ENCODE measurements around the gene LRRC2. TPM values are rescaled to one million over a fixed set of nuclear protein-coding genes. Genes with fewer than 3 reads are reported as not detected.
"Not testable (repeated sequence)": the region's sequence is repeated elsewhere in the genome, so short reads cannot be mapped to it uniquely, and the experiment has no call there.

LRRC2 gene
- total RNA-seq, 8 experiments from 2014 or later, result 0.05 to 3.7 (median 0.60) TPM

- 20 to 93% (median 58%) methylated on average over 2 to 7 of the region's 18 CpGs for WGBS, 10 experiments
These were observed 11.6 kb upstream of the LRRC2 start for GRCh38 chr3:46577580-46578249.

GRCh38 chr3:46576879-46577278 is 10.8 kb upstream of the LRRC2 start:
- Histone ChIP-seq H3K4me3 (no peak overlapping the region), H3K27ac (no peak overlapping the region), H3K4me1 (replicated peaks in 1 of 2) (peaks cover 0 to 5% of the 10 kb centered on the region in 2 donors)
- ATAC-seq (replicated peaks in 6 of 8), result no peak
- in situ Hi-C loops (cut with MboI; ENCODE audit: low pct_unique_long_range_greater_than_20kb in 2 of 9, low sequenced_read_pairs in 9 of 9, unreplicated experiment in 9 of 9), result no loop called here
- WGBS, 10 experiments, result 0 to 60% (median 36%) methylated on average over 2 to 14 of the region's 21 CpGs; no CpG with 5 or more reads in 5 of the 10 experiments

More at GRCh38 chr3:46577580-46578249, 11.6 kb upstream of the LRRC2 start:
- H3K27ac ChIP-seq; ATAC-seq (replicated peaks in 6 of 8); H3K4me3 ChIP-seq; in situ Hi-C loops (cut with MboI; ENCODE audit: low pct_unique_long_range_greater_than_20kb in 2 of 9, low sequenced_read_pairs in 9 of 9, unreplicated experiment in 9 of 9); H3K4me1 ChIP-seq (replicated peaks in 1 of 2): not testable (repeated sequence)

GRCh38 chr3:46576386-46576785 is 10.3 kb upstream of the LRRC2 start:
- 20 to 94% (median 73%) methylated on average over 2 to 10 of the region's 10 CpGs for whole genome bisulfite sequencing, 10 experiments
- Histone ChIP-seq H3K4me1 (replicated peaks in 1 of 2) (peaks cover 0 to 5% of the 10 kb centered on the region in 2 donors), H3K4me3 (no peak overlapping the region), H3K27ac (no peak overlapping the region)
- in situ Hi-C loops (cut with MboI; ENCODE audit: low pct_unique_long_range_greater_than_20kb in 2 of 9, low sequenced_read_pairs in 9 of 9, unreplicated experiment in 9 of 9), result no loop called here
- ATAC-seq (replicated peaks in 6 of 8), result no peak

- Histone ChIP-seq H3K27ac (no peak overlapping the region), H3K4me1 (replicated peaks in 1 of 2) (peaks cover 0 to 5% of the 10 kb centered on the region in 2 donors), H3K4me3 (no peak overlapping the region)
- no peak for ATAC-seq (replicated peaks in 6 of 8)
- 17 to 90% (median 54%) methylated on average over 1 to 8 of the region's 11 CpGs; no CpG with 5 or more reads in 6 of the 10 experiments for WGBS, 10 experiments
- in situ Hi-C loops (cut with MboI; ENCODE audit: low pct_unique_long_range_greater_than_20kb in 2 of 9, low sequenced_read_pairs in 9 of 9, unreplicated experiment in 9 of 9), result no loop called here
These were observed 9.6 kb upstream of the LRRC2 start for GRCh38 chr3:46575577-46576222.

- no peak for ATAC-seq (replicated peaks in 6 of 8)
- H3K27ac ChIP-seq, result no peak overlapping the region
These were observed 8.9 kb upstream of the LRRC2 start for GRCh38 chr3:46574881-46575576.

GRCh38 chr3:46574243-46574646 is 8.1 kb upstream of the LRRC2 start:
- 40 to 100% (median 73%) methylated on average over 1 to 2 of the region's 2 CpGs; no CpG with 5 or more reads in 3 of the 10 experiments for WGBS, 10 experiments
- H3K4me3 ChIP-seq, result no peak overlapping the region
- H3K27ac ChIP-seq, result no peak overlapping the region
- in situ Hi-C loops (cut with MboI; ENCODE audit: low pct_unique_long_range_greater_than_20kb in 2 of 9, low sequenced_read_pairs in 9 of 9, unreplicated experiment in 9 of 9), result no loop called here
- ATAC-seq (replicated peaks in 6 of 8), result peak in 3 of 8 experiments; percentile 55 to 74 (median 63)
- H3K4me1 ChIP-seq (replicated peaks in 1 of 2), result peaks cover 0 to 5% of the 10 kb centered on the region in 2 donors

More at GRCh38 chr3:46574881-46575576, 8.9 kb upstream of the LRRC2 start:
- in situ Hi-C loops (cut with MboI; ENCODE audit: low pct_unique_long_range_greater_than_20kb in 2 of 9, low sequenced_read_pairs in 9 of 9, unreplicated experiment in 9 of 9), result no loop called here
- Histone ChIP-seq H3K4me3 (no peak overlapping the region), H3K4me1 (replicated peaks in 1 of 2) (peaks cover 0 to 5% of the 10 kb centered on the region in 2 donors)
- 0 to 92% (median 52%) methylated on average over 1 to 5 of the region's 5 CpGs; no CpG with 5 or more reads in 2 of the 10 experiments for WGBS, 10 experiments

GRCh38 chr3:46573701-46574100 is 7.6 kb upstream of the LRRC2 start:
- H3K27ac ChIP-seq, result no peak overlapping the region
- in situ Hi-C loops (cut with MboI; ENCODE audit: low pct_unique_long_range_greater_than_20kb in 2 of 9, low sequenced_read_pairs in 9 of 9, unreplicated experiment in 9 of 9), result no loop called here
- 31 to 64% (median 46%) methylated on average over 2 to 4 of the region's 4 CpGs; no CpG with 5 or more reads in 2 of the 10 experiments for WGBS, 10 experiments
- H3K4me1 ChIP-seq (replicated peaks in 1 of 2), result peaks cover 0 to 5% of the 10 kb centered on the region in 2 donors
- no peak overlapping the region for H3K4me3 ChIP-seq
- no peak for ATAC-seq (replicated peaks in 6 of 8)

GRCh38 chr3:46571684-46572083 is 5.6 kb upstream of the LRRC2 start:
- H3K4me3 ChIP-seq, result no peak overlapping the region
- H3K4me1 ChIP-seq (replicated peaks in 1 of 2), result peaks cover 0 to under 1% of the 10 kb centered on the region in 2 donors
- H3K27ac ChIP-seq, result no peak overlapping the region
- in situ Hi-C loops (cut with MboI; ENCODE audit: low pct_unique_long_range_greater_than_20kb in 2 of 9, low sequenced_read_pairs in 9 of 9, unreplicated experiment in 9 of 9), result no loop called here
- WGBS, 10 experiments, result 44 to 100% (median 71%) methylated on average over 1 to 3 of the region's 3 CpGs; no CpG with 5 or more reads in 2 of the 10 experiments
- no peak for ATAC-seq (replicated peaks in 6 of 8)

GRCh38 chr3:46565607-46566039 is 479 bp downstream of the LRRC2 start:
- in situ Hi-C loops (cut with MboI; ENCODE audit: low pct_unique_long_range_greater_than_20kb in 2 of 9, low sequenced_read_pairs in 9 of 9, unreplicated experiment in 9 of 9), result no loop called here
- peak; percentile 9 to 60 (median 47) for ATAC-seq (replicated peaks in 6 of 8)

GRCh38 chr3:46565077-46565476 is 1.0 kb downstream of the LRRC2 start:
- no peak overlapping the region for H3K27ac ChIP-seq
- 0 to 100% (median 52%) methylated on average over 1 to 3 of the region's 4 CpGs; no CpG with 5 or more reads in 3 of the 10 experiments for WGBS, 10 experiments
- in situ Hi-C loops (cut with MboI; ENCODE audit: low pct_unique_long_range_greater_than_20kb in 2 of 9, low sequenced_read_pairs in 9 of 9, unreplicated experiment in 9 of 9), result no loop called here
- no peak overlapping the region for H3K4me3 ChIP-seq
- peak in 3 of 8 experiments; percentile 34 to 57 (median 35) for ATAC-seq (replicated peaks in 6 of 8)
- H3K4me1 ChIP-seq (replicated peaks in 1 of 2), result peaks cover 8 to 27% of the 10 kb centered on the region in 2 donors

More at GRCh38 chr3:46565607-46566039, 479 bp downstream of the LRRC2 start:
- 6 to 48% (median 13%) methylated on average over 2 to 12 of the region's 21 CpGs; no CpG with 5 or more reads in 5 of the 10 experiments for WGBS, 10 experiments
- Histone ChIP-seq H3K27ac (no peak overlapping the region), H3K4me1 (replicated peaks in 1 of 2) (peaks cover 8 to 27% of the 10 kb centered on the region in 2 donors), H3K4me3 (peak overlapping the region; percentile 14 to 34 (median 20))

GRCh38 chr3:46564190-46565021 is 1.7 kb downstream of the LRRC2 start:
- Histone ChIP-seq H3K27ac (no peak overlapping the region), H3K4me1 (replicated peaks in 1 of 2) (peaks cover 8 to 27% of the 10 kb centered on the region in 2 donors), H3K4me3 (no peak overlapping the region)
- in situ Hi-C loops (cut with MboI; ENCODE audit: low pct_unique_long_range_greater_than_20kb in 2 of 9, low sequenced_read_pairs in 9 of 9, unreplicated experiment in 9 of 9), result no loop called here
- ATAC-seq (replicated peaks in 6 of 8), result peak in 3 of 8 experiments; percentile 71 to 85 (median 76)
- 0 to 100% (median 57%) methylated on average over 1 to 2 of the region's 5 CpGs; no CpG with 5 or more reads in 4 of the 10 experiments for WGBS, 10 experiments

GRCh38 chr3:46561951-46562350 is 4.2 kb downstream of the LRRC2 start:
- no peak for ATAC-seq (replicated peaks in 6 of 8)
- in situ Hi-C loops (cut with MboI; ENCODE audit: low pct_unique_long_range_greater_than_20kb in 2 of 9, low sequenced_read_pairs in 9 of 9, unreplicated experiment in 9 of 9), result no loop called here

More at GRCh38 chr3:46561951-46562350, 4.2 kb downstream of the LRRC2 start:
- H3K4me3 ChIP-seq, result no peak overlapping the region
- H3K27ac ChIP-seq, result no peak overlapping the region
- 75 to 100% methylated on average over 1 of the region's 1 CpG; no CpG with 5 or more reads in 8 of the 10 experiments for WGBS, 10 experiments
- H3K4me1 ChIP-seq (replicated peaks in 1 of 2), result peaks cover 8 to 27% of the 10 kb centered on the region in 2 donors
